A204.1 (cell line): ENCODE data around the gene MCM7.

Source experiments
- FAIRE-seq: peaks from 2 replicates; lab custom pipeline; 2012; peaks lifted over from hg19 to GRCh38; lab: Jason Lieb, UNC

Gene MCM7

GRCh38 chr7:100069991-100070390, 31.2 kb downstream of the MCM7 start:
- no peak for FAIRE-seq

- FAIRE-seq = no peak
Measured at GRCh38 chr7:100066953-100067352, 34.2 kb downstream of the MCM7 start.

GRCh38 chr7:100065452-100066186, 35.6 kb downstream of the MCM7 start:
- FAIRE-seq = no peak

- no peak for FAIRE-seq
Measured at GRCh38 chr7:100064162-100064561, 37.0 kb downstream of the MCM7 start.

GRCh38 chr7:100063376-100063775, 37.8 kb downstream of the MCM7 start:
- FAIRE-seq = no peak

- no peak for FAIRE-seq
Measured at GRCh38 chr7:100061518-100062193, 39.5 kb downstream of the MCM7 start.

- no peak for FAIRE-seq
Measured at GRCh38 chr7:100059251-100059739, 41.9 kb downstream of the MCM7 start.

- no peak for FAIRE-seq
Measured at GRCh38 chr7:100057006-100057405, 44.2 kb downstream of the MCM7 start.

- peak; percentile 65 for FAIRE-seq
Measured at GRCh38 chr7:100053215-100053614, 48.0 kb downstream of the MCM7 start.

GRCh38 chr7:100051611-100052010, 49.6 kb downstream of the MCM7 start:
- no peak for FAIRE-seq

- FAIRE-seq = no peak
Measured at GRCh38 chr7:100049441-100050291, 51.5 kb downstream of the MCM7 start, which contains the start of gene ZSCAN21. ZSCAN21 (plus strand) TSS chr7:100049774; CDS start chr7:100057007, 7,233 bp downstream.

- no peak for FAIRE-seq
Measured at GRCh38 chr7:100048680-100049079, 52.5 kb downstream of the MCM7 start.

- no peak for FAIRE-seq
Measured at GRCh38 chr7:100044718-100045117, 56.5 kb downstream of the MCM7 start.
